ENCODE results near the gene ELP6. TPM values are rescaled to one million over a fixed set of nuclear protein-coding genes. Genes with fewer than 3 reads are reported as not detected.
"Not testable (repeated sequence)": the region's sequence is repeated elsewhere in the genome, so short reads cannot be mapped to it uniquely, and the experiment has no call there.

The ELP6 gene
- total RNA-seq, 1 donor from 2014 or later = 27.0 TPM

DNA sequence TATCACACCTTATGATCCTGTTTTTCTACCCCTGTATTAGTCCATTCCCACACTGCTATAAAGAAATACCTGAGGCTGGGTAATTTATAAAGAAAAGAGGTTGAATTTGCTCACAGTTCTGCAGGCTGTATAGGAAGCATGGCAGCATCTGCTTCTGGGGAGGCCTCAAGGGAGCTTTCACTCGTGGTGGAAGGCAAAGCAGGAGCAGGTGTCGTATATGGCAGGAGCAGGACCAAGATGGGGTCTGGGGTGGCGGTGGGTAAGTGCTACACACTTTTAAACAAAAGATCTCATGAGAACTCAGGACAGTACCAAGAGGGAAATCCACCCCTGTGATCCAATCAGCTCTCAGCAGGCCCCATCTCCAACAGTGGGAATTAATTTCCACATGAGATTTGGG, 22.3 kb downstream of the ELP6 start:
- Histone ChIP-seq H3K27me3 (no peaks in the 10 kb centered on the region), H3K4me3 (no peak overlapping the region), H3K27ac (no peak overlapping the region), H3K9me3 (no peaks in the 10 kb centered on the region), H3K4me1 (no peaks in the 10 kb centered on the region), H3K36me3 (peaks cover 11 to 14% of the 10 kb centered on the region in 2 donors)
- intact Hi-C loops (cut with DNase I) = no loop called here
- TF ChIP-seq, protein P1, sequence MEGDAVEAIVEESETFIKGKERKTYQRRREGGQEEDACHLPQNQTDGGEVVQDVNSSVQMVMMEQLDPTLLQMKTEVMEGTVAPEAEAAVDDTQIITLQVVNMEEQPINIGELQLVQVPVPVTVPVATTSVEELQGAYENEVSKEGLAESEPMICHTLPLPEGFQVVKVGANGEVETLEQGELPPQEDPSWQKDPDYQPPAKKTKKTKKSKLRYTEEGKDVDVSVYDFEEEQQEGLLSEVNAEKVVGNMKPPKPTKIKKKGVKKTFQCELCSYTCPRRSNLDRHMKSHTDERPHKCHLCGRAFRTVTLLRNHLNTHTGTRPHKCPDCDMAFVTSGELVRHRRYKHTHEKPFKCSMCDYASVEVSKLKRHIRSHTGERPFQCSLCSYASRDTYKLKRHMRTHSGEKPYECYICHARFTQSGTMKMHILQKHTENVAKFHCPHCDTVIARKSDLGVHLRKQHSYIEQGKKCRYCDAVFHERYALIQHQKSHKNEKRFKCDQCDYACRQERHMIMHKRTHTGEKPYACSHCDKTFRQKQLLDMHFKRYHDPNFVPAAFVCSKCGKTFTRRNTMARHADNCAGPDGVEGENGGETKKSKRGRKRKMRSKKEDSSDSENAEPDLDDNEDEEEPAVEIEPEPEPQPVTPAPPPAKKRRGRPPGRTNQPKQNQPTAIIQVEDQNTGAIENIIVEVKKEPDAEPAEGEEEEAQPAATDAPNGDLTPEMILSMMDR (IDR thresholded peaks at IDR 0.05) = no peak
- DNase-seq (ENCODE audit: low spot score in 2 of 2) = no peak

GRCh38 chr3:47487265-47487664, 26.2 kb downstream of the ELP6 start:
- no peak for DNase-seq (ENCODE audit: low spot score in 2 of 2)

GRCh38 chr3:47485812-47486211, 27.7 kb downstream of the ELP6 start:
- Histone ChIP-seq H3K36me3 (no peaks in the 10 kb centered on the region), H3K4me3 (no peak overlapping the region), H3K27ac (no peak overlapping the region), H3K27me3 (no peaks in the 10 kb centered on the region), H3K4me1 (no peaks in the 10 kb centered on the region), H3K9me3 (no peaks in the 10 kb centered on the region)
- intact Hi-C loops (cut with DNase I) = no loop called here
- TF ChIP-seq, protein P1 (IDR thresholded peaks at IDR 0.05) = no peak
- no peak for DNase-seq (ENCODE audit: low spot score in 2 of 2)

More at GRCh38 chr3:47487265-47487664, 26.2 kb downstream of the ELP6 start:
- H3K27ac ChIP-seq = no peak overlapping the region
- TF ChIP-seq, protein P1 (IDR thresholded peaks at IDR 0.05) = no peak
- no peak overlapping the region for H3K4me3 ChIP-seq
- no peaks in the 10 kb centered on the region for H3K27me3 ChIP-seq
- intact Hi-C loops (cut with DNase I) = no loop called here
- H3K4me1 ChIP-seq = no peaks in the 10 kb centered on the region
- H3K36me3 ChIP-seq = no peaks in the 10 kb centered on the region
- no peaks in the 10 kb centered on the region for H3K9me3 ChIP-seq

DNA sequence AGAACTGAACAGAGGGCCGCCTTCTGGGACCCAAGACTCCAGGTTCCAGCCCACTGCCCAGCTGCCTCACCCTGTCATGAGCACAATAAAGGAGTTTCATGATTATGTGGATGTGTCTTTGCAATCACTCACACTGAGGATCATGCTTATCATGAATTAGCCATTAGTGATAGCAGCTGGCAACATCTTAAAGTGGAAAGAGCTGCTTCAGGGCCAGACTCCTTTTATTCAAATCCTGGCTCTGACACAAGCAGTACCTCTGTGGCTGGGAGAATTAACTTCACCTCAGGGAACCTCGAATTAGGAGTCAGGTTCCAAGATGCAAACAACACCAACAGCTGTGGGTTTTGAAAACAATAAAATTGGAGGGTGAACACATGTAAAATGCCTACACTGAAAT, 31.1 kb downstream of the ELP6 start:
- H3K27me3 ChIP-seq = no peaks in the 10 kb centered on the region
- no peaks in the 10 kb centered on the region for H3K36me3 ChIP-seq
- TF ChIP-seq, protein P1 (IDR thresholded peaks at IDR 0.05) = no peak
- H3K27ac ChIP-seq = no peak overlapping the region
- H3K4me3 ChIP-seq = no peak overlapping the region
- no peaks in the 10 kb centered on the region for H3K4me1 ChIP-seq
- no peak for DNase-seq (ENCODE audit: low spot score in 2 of 2)
- no peaks in the 10 kb centered on the region for H3K9me3 ChIP-seq
- intact Hi-C loops (cut with DNase I) = no loop called here

GRCh38 chr3:47481763-47482162, 31.7 kb downstream of the ELP6 start:
- H3K27me3 ChIP-seq; H3K9me3 ChIP-seq; H3K4me1 ChIP-seq; H3K4me3 ChIP-seq; intact Hi-C loops (cut with DNase I); H3K27ac ChIP-seq; DNase-seq (ENCODE audit: low spot score in 2 of 2); H3K36me3 ChIP-seq: not testable (repeated sequence)

GRCh38 chr3:47480267-47480666, 33.2 kb downstream of the ELP6 start:
- H3K36me3 ChIP-seq; H3K9me3 ChIP-seq; H3K27ac ChIP-seq; H3K4me3 ChIP-seq; intact Hi-C loops (cut with DNase I); DNase-seq (ENCODE audit: low spot score in 2 of 2); H3K27me3 ChIP-seq: not testable (repeated sequence)
- peaks cover 8 to 10% of the 10 kb centered on the region in 2 donors for H3K4me1 ChIP-seq

DNA sequence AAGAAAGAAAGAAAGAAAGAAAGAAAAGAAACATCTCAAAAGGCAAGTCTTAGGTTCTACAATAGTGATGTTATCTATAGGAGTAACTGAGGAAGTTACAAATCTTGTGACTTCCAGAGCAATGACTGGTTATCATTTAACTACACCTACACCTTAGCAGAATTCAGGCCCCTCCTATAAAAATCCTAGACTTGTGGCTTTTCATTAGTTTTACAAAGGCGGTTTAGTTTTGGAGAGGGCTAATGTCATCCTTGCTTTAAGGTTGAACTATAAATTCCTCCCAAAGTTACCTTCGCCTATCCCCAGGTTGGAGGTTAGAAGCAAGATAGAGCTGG, 33.7 kb downstream of the ELP6 start:
- peaks cover 8 to 11% of the 10 kb centered on the region in 2 donors for H3K4me1 ChIP-seq
- intact Hi-C loops (cut with DNase I) = loop anchor here (5.0 kb wide), 2 partner anchors 37 to 97 kb away; partner anchors contain the start of gene PTPN23
- TF ChIP-seq, protein P1 (IDR thresholded peaks at IDR 0.05) = no peak
- H3K27me3 ChIP-seq = no peaks in the 10 kb centered on the region
- no peaks in the 10 kb centered on the region for H3K9me3 ChIP-seq
- no peak for DNase-seq (ENCODE audit: low spot score in 2 of 2)
- no peak overlapping the region for H3K27ac ChIP-seq
- no peak overlapping the region for H3K4me3 ChIP-seq
- H3K36me3 ChIP-seq = no peaks in the 10 kb centered on the region
